Stimulated activated CD8-positive, alpha-beta memory T cell treated with anti-CD3 and anti-CD28 coated beads, Interleukin-4, amount 100 ng/mL, for 1 hour (primary cell): ENCODE measurements around the gene HOXB13.

Source experiments
- DNase-seq, 2 donors: peaks; one replicate each; pipeline ENCODE4 v3.0.0-alpha.2; 2020; ENCODE audit warnings: low read depth in 2 of 2, low spot score in 1 of 2

HOXB13 gene

GRCh38 chr17:48728232-48729231 is at the start of gene HOXB13:
TSS of gene HOXB13 (minus strand) at chr17:48728750. CDS start at chr17:48728593, 157 bp downstream.
- DNase-seq: no peak

- no peak for DNase-seq
Measured at GRCh38 chr17:48776602-48777001, 48.1 kb upstream of the HOXB13 start.

GRCh38 chr17:48773245-48773644 is 44.7 kb upstream of the HOXB13 start:
- DNase-seq: no peak

GRCh38 chr17:48770954-48771353 is 42.4 kb upstream of the HOXB13 start:
- DNase-seq: no peak

- no peak for DNase-seq
Measured at GRCh38 chr17:48769009-48769675, 40.6 kb upstream of the HOXB13 start.

- DNase-seq: no peak
Measured at GRCh38 chr17:48767263-48767774, 38.8 kb upstream of the HOXB13 start.

- no peak for DNase-seq
Measured at GRCh38 chr17:48761114-48761513, 32.6 kb upstream of the HOXB13 start.

- DNase-seq: no peak
Measured at GRCh38 chr17:48760411-48760810, 31.9 kb upstream of the HOXB13 start.

- DNase-seq: no peak
Measured at GRCh38 chr17:48759288-48759687, 30.7 kb upstream of the HOXB13 start.

GRCh38 chr17:48757524-48757961 is 29.0 kb upstream of the HOXB13 start:
- no peak for DNase-seq

- DNase-seq: no peak
Measured at GRCh38 chr17:48756830-48757251, 28.3 kb upstream of the HOXB13 start.

- no peak for DNase-seq
Measured at GRCh38 chr17:48755356-48755755, 26.8 kb upstream of the HOXB13 start.

GRCh38 chr17:48754500-48755261 is 26.1 kb upstream of the HOXB13 start:
- no peak for DNase-seq

GRCh38 chr17:48753794-48754499 is 25.4 kb upstream of the HOXB13 start:
- no peak for DNase-seq

- DNase-seq: no peak
Measured at GRCh38 chr17:48752399-48753288, 24.1 kb upstream of the HOXB13 start.

GRCh38 chr17:48751733-48752398 is 23.3 kb upstream of the HOXB13 start:
- no peak for DNase-seq

GRCh38 chr17:48751172-48751571 is 22.6 kb upstream of the HOXB13 start:
- no peak for DNase-seq

GRCh38 chr17:48749621-48750553 is 21.3 kb upstream of the HOXB13 start:
- DNase-seq: no peak
